ENCODE measurements around the gene PLA2G4E. TPM values are rescaled to one million over a fixed set of nuclear protein-coding genes. Genes with fewer than 3 reads are reported as not detected.

PLA2G4E gene
- total RNA-seq, 4 donors from 2014 or later: not detected

DNA sequence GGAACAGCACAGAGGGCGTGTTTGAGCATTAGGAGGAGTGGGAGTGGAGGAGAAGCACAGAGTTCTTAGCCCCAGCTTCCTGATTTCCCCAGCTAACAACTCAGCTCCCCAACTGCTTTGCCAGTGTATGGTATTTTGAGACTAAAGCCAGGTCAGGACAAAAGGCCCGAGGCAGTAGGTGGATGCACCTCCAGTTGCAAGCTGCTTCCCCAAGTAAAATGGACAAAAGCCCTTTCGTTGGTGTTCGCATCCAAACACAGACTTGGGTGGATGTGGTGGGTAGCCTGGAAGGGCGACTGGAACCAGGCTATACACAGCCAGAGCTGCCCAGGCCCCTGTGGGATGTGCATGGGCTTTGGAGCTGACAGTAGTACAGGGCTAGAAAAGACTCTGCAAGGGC lies 36.2 kb downstream of the PLA2G4E start:
- in situ Hi-C loops (cut with MboI; ENCODE audit: low sequenced_read_pairs in 4 of 4): no loop called here
- intact Hi-C loops (cut with DNase I; ENCODE audit: low total_unique reads): loop anchor here (5.0 kb wide), 1 partner anchor 148 kb away; no protein-coding TSS in a partner anchor
- H3K36me3 ChIP-seq: no peaks in the 10 kb centered on the region

GRCh38 chr15:41983621-41984571 lies 36.9 kb downstream of the PLA2G4E start:
- no peaks in the 10 kb centered on the region for H3K27me3 ChIP-seq
- no peak overlapping the region for H3K27ac ChIP-seq
- DNase-seq (no peak), ATAC-seq (no peak)
- TF ChIP-seq POLR2A (IDR thresholded peaks at IDR 0.05) (no peak), CTCF (IDR thresholded peaks at IDR 0.05 in 4 of 5, conservative IDR thresholded peaks at IDR 0.05 in 1 of 5) (no peak)
- H3K4me3 ChIP-seq: no peak overlapping the region
- H3K9me3 ChIP-seq: no peaks in the 10 kb centered on the region
- H3K36me3 ChIP-seq: no peaks in the 10 kb centered on the region
- intact Hi-C loops (cut with DNase I; ENCODE audit: low total_unique reads): no loop called here
- H3K4me1 ChIP-seq: no peaks in the 10 kb centered on the region
- in situ Hi-C loops (cut with MboI; ENCODE audit: low sequenced_read_pairs in 4 of 4): no loop called here

More for the DNA sequence above, 36.2 kb downstream of the PLA2G4E start:
- Histone ChIP-seq H3K27ac (no peak overlapping the region), H3K9me3 (no peaks in the 10 kb centered on the region), H3K4me3 (no peak overlapping the region), H3K4me1 (no peaks in the 10 kb centered on the region), H3K27me3 (no peaks in the 10 kb centered on the region)
- ATAC-seq (no peak), DNase-seq (no peak)
- TF ChIP-seq CTCF (IDR thresholded peaks at IDR 0.05 in 4 of 5, conservative IDR thresholded peaks at IDR 0.05 in 1 of 5) (no peak), POLR2A (IDR thresholded peaks at IDR 0.05) (no peak)

- no peaks in the 10 kb centered on the region for H3K9me3 ChIP-seq
- H3K4me3 ChIP-seq: no peak overlapping the region
- no peaks in the 10 kb centered on the region for H3K36me3 ChIP-seq
- no peak overlapping the region for H3K27ac ChIP-seq
- no peaks in the 10 kb centered on the region for H3K4me1 ChIP-seq
- DNase-seq (no peak), ATAC-seq (no peak)
- intact Hi-C loops (cut with DNase I; ENCODE audit: low total_unique reads) (no loop called here), in situ Hi-C loops (cut with MboI; ENCODE audit: low sequenced_read_pairs in 4 of 4) (no loop called here)
- no peaks in the 10 kb centered on the region for H3K27me3 ChIP-seq
- TF ChIP-seq CTCF (IDR thresholded peaks at IDR 0.05 in 4 of 5, conservative IDR thresholded peaks at IDR 0.05 in 1 of 5) (no peak), POLR2A (IDR thresholded peaks at IDR 0.05) (no peak)
Observed at GRCh38 chr15:41983221-41983620, 37.6 kb downstream of the PLA2G4E start.

DNA sequence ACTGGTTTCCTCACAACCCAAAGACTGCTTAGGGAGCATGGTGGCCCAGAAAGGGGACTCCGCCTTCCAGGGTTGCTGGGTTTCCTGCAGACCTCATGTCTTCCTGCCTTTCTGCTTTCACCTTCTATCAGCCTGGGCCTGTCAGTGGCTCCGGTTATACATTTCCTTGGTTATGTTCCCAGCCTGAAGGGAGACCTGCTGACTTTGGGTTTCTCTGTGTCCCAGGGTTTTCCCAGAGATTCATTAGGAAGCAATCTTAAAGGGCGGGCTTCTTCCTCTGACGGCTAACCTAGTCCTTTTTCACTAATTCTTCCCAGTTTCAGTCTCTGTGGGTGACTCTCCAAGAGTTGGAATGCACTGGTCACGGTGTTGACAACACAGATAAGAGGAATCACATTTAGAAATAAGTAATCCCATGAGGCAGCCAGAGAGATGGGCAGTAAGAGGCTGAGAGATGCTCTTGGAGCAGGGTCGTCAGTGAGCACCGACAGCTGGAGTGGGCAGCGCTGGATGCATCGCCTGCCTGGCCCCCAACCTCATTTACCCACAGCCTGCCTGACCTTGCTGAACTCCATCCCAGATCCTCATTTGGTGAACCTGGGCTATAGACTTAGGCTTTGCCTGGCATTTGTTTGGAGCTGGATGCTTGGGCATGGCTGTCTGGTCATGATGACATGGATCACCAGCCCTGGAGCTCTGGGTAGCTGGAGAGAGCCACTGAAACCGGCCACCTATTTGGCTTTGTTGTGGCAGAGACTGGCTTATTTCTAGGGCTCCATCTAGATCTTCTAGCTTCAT lies 38.5 kb downstream of the PLA2G4E start:
- no peak for TF ChIP-seq CTCF (IDR thresholded peaks at IDR 0.05 in 4 of 5, conservative IDR thresholded peaks at IDR 0.05 in 1 of 5)
- no peak for TF ChIP-seq POLR2A (IDR thresholded peaks at IDR 0.05)
- no peak overlapping the region for H3K27ac ChIP-seq
- in situ Hi-C loops (cut with MboI; ENCODE audit: low sequenced_read_pairs in 4 of 4): no loop called here
- intact Hi-C loops (cut with DNase I; ENCODE audit: low total_unique reads): no loop called here
- H3K27me3 ChIP-seq: no peaks in the 10 kb centered on the region
- no peaks in the 10 kb centered on the region for H3K36me3 ChIP-seq
- DNase-seq (no peak), ATAC-seq (no peak)
- H3K9me3 ChIP-seq: no peaks in the 10 kb centered on the region
- H3K4me3 ChIP-seq: no peak overlapping the region
- H3K4me1 ChIP-seq: no peaks in the 10 kb centered on the region
